ENCODE data around the gene GPC1.
A peak's percentile ranks its signal among the peaks of the same experiment; 100 is the strongest.

Gene GPC1

GRCh38 chr2:240501531-240501991 is 66.1 kb downstream of the GPC1 start:
- DNase-seq, result peak; percentile 9

GRCh38 chr2:240502059-240502429 is 66.6 kb downstream of the GPC1 start:
- DNase-seq, result peak; percentile 12

- peak; percentile 5 for DNase-seq
Measured at GRCh38 chr2:240502430-240503121, 67.1 kb downstream of the GPC1 start.

GRCh38 chr2:240503375-240503774 is 67.9 kb downstream of the GPC1 start:
- peak; percentile 4 for DNase-seq

GRCh38 chr2:240503848-240504247 is 68.4 kb downstream of the GPC1 start:
- peak; percentile 6 for DNase-seq

GRCh38 chr2:240505910-240506309 is 70.4 kb downstream of the GPC1 start:
- DNase-seq, result peak; percentile 5

- no peak for DNase-seq
Measured at GRCh38 chr2:240506406-240507059, 71.1 kb downstream of the GPC1 start.

- no peak for DNase-seq
Measured at GRCh38 chr2:240507060-240507777, 71.8 kb downstream of the GPC1 start.

- DNase-seq, result no peak
Measured at GRCh38 chr2:240507778-240508251, 72.4 kb downstream of the GPC1 start.

GRCh38 chr2:240508832-240509545 is 73.5 kb downstream of the GPC1 start:
- DNase-seq, result no peak

GRCh38 chr2:240509667-240510512 is 74.4 kb downstream of the GPC1 start:
- DNase-seq, result no peak

GRCh38 chr2:240510513-240511210 is 75.2 kb downstream of the GPC1 start:
- no peak for DNase-seq

GRCh38 chr2:240511351-240512108 is 76.1 kb downstream of the GPC1 start:
- no peak for DNase-seq

GRCh38 chr2:240512109-240512485 is 76.6 kb downstream of the GPC1 start:
- DNase-seq, result no peak

- DNase-seq, result no peak
Measured at GRCh38 chr2:240512666-240513535, 77.4 kb downstream of the GPC1 start.

- peak; percentile 82 for DNase-seq
Measured at GRCh38 chr2:240513549-240514287, 78.3 kb downstream of the GPC1 start.

- no peak for DNase-seq
Measured at GRCh38 chr2:240514631-240515030, 79.2 kb downstream of the GPC1 start.

- no peak for DNase-seq
Measured at GRCh38 chr2:240517342-240517741, 81.9 kb downstream of the GPC1 start.
